ENCODE measurements around the gene AFTPH.
A peak's percentile ranks its signal among the peaks of the same experiment; 100 is the strongest.

AFTPH gene

DNA sequence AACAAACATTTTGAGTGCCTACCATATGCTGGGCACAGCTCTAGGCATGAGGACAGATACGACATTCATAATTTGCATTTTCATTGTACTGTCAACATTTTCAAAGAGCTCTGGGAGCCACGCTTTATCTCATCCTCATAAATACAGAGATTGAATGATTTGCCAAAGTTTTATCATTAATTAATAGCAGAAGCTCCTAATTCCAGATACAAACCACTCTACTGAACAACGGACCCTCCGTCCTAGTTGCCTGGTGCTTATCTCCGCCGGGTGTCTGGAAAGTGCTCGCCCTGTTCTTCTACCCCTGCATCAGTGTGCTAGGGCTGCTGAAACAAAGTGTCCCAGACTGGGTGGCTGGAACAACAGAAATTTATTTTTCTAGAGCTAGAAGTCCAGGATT is 105.7 kb downstream of the AFTPH start:
- no peak overlapping the region for H3K4me3 ChIP-seq (ENCODE audit: low read length)
- no peak for DNase-seq (ENCODE audit: low read depth)
- TF ChIP-seq CTCF (conservative IDR thresholded peaks at IDR 0.05; ENCODE audit: low read length), result no peak

- DNase-seq (ENCODE audit: low read depth), result no peak
Measured at GRCh38 chr2:64630752-64631151, 106.6 kb downstream of the AFTPH start.

GRCh38 chr2:64631771-64632170 is 107.6 kb downstream of the AFTPH start:
- no peak overlapping the region for H3K4me3 ChIP-seq (ENCODE audit: low read length)
- TF ChIP-seq CTCF (conservative IDR thresholded peaks at IDR 0.05; ENCODE audit: low read length), result no peak
- no peak for DNase-seq (ENCODE audit: low read depth)

More at GRCh38 chr2:64630752-64631151, 106.6 kb downstream of the AFTPH start:
- H3K4me3 ChIP-seq (ENCODE audit: low read length), result no peak overlapping the region
- TF ChIP-seq CTCF (conservative IDR thresholded peaks at IDR 0.05; ENCODE audit: low read length), result no peak

GRCh38 chr2:64632835-64633819 is 109.0 kb downstream of the AFTPH start:
- no peak for TF ChIP-seq CTCF (conservative IDR thresholded peaks at IDR 0.05; ENCODE audit: low read length)
- peak; percentile 87 for DNase-seq (ENCODE audit: low read depth)
- no peak overlapping the region for H3K4me3 ChIP-seq (ENCODE audit: low read length)

DNA sequence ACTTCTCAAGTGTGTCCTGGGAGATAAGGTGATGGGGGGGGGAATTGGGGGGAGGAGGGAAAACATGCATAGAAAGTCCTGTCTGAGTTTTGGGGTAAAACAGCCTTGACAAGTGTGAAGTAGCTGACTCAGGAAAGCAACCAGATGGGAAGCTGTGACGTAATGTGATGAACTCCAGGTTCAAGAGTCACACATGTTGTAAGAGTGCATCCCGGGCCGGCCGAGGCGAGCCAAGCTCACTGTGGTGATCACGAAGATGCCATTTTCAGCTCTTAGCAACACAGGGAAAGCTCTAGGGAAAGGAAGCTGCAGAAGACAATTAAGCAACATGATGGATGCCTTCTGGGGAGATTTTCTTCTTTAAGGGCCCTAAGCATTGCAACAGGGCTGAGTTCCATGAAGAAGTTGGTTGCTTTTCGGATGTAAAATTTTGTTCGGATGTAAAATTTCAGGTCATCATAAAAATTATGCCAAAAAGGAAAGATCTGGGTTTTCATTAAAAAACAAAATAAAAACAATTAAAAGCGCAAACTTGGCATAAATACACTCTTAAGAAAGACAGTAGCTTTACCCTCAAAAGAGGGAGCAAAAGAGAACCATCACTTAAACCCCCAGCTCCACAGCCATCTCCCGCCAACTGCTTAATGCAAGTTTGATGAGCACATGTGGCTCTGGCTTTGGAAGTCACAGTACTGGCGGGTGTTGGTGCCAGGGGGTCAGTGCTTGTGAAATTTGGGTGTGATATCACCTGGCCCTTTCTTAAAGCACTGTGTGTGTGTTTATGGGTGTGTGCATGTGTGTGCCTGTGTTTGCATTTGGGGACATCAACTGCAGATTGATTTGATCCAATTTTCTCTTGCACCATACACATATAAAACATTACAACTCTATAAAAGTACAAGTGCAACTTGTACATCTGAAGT is 110.5 kb downstream of the AFTPH start:
- peak; percentile 92 for DNase-seq (ENCODE audit: low read depth)
- no peak overlapping the region for H3K4me3 ChIP-seq (ENCODE audit: low read length)
- no peak for TF ChIP-seq CTCF (conservative IDR thresholded peaks at IDR 0.05; ENCODE audit: low read length)

GRCh38 chr2:64635976-64636911 is 112.1 kb downstream of the AFTPH start:
- H3K4me3 ChIP-seq (ENCODE audit: low read length), result no peak overlapping the region
- DNase-seq (ENCODE audit: low read depth), result peak; percentile 21
- no peak for TF ChIP-seq CTCF (conservative IDR thresholded peaks at IDR 0.05; ENCODE audit: low read length)

Measured in AG10803 (cell line).